Cardiac fibroblast (primary cell): Measurements from ENCODE around the gene SYAP1.
A peak's percentile ranks its signal among the peaks of the same experiment; 100 is the strongest.

Source experiments
- DNase-seq, 2 donors: peaks; one replicate each; pipeline versions ENCODE4 v3.0.0 to v3.0.0-alpha.2; 2010; ENCODE audit warnings: low read depth in 2 of 2
- H3K4me3 ChIP-seq, 2 donors: replicated peaks in 1 of 2; 1 replicate in 1 of 2; 2 replicates in 1 of 2; pipeline ENCODE4 v1.5.1; 2011; ENCODE audit warnings: low read depth in 2 of 2, low read length in 2 of 2, mild to moderate bottlenecking in 2 of 2, moderate library complexity in 1 of 2
- CTCF ChIP-seq: IDR thresholded peaks from one replicate; pipeline ENCODE4 v1.5.1; 2011; ENCODE audit warnings: low read depth, mild to moderate bottlenecking, low read length, inconsistent platforms

SYAP1 gene

DNA sequence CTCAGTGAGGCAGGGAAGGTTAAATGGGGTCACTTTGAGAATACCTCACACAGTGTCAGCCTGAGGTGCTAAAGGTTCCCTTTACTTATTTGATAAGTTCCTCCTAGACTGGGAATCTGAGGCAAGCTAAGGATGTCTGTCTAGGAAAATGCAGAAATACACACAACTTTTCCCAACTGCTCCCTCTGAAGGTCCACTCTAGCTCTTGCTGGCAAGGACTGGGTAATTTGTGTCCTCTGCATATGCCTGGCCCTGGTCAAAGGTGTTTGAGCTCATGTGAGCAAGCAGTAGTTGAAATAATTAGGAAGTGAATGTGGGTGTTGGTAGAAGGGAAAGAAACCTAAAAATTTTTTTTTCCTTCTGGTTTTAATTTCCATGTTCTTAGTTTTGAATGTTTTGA, 88.1 kb downstream of the SYAP1 start:
- peak; percentile 56 for TF ChIP-seq CTCF
- DNase-seq, result peak in 1 of 2 donors; percentile 43
- no peak overlapping the region for H3K4me3 ChIP-seq

DNA sequence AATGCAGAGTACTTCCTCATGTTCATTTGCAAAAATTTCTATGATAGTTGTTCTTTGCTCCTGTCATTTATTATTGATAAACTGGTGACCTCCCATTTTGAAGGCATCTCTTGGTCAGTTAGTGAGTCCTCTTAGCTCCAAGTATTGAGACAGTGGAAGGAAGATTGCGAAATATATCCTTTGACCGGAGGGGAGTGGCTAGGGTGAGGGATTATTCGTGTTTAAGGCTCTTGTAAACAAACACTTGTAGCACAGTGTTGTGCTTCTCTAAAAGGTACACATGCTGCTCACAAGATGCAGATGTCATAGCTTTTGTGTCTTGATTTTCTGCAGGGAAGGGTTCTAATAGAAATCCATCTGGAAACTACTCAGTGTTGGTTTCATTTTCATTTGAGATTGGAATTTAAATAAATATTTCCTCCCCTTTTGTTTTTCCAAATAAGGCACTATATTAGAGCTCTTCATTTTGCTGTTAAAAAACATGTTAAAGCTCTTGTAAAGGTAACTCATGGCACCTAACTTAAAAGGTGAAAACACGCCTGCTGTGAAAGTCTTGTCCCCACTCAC, 88.6 kb downstream of the SYAP1 start:
- H3K4me3 ChIP-seq, result peak overlapping the region; percentile 13 to 43
- peak; percentile 67 to 76 for DNase-seq
- TF ChIP-seq CTCF, result no peak

DNA sequence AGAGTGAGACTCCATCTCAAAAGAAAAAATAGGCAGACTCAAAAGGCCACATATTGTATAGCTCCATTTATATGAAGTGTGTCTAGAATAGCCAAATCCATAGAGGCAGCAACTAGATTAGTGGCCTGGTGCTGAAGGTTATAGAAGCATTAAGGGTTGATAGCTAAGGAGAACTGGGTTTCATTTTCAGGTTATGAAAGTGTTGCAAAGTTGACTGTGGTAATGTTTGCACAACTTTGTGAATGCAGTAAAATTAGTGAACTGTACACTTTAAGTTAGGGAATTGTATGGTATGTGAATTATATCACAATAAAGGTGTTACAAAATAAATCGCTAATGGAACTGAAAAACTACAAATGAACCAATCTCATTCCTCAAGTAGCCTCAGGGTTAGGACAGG, 95.2 kb downstream of the SYAP1 start:
- TF ChIP-seq CTCF, result no peak
- no peak for DNase-seq

More for the DNA sequence above, 95.2 kb downstream of the SYAP1 start:
- no peak overlapping the region for H3K4me3 ChIP-seq
